SH-SY5Y (cell line): ENCODE results near the gene METTL16.

Experiments used
- GATA2 ChIP-seq: IDR thresholded peaks from 2 replicates; pipeline ENCODE4 v1.6.1; 2011; ENCODE audit warnings: mild to moderate bottlenecking, low read depth, low read length
- GATA3 ChIP-seq: IDR thresholded peaks from 2 replicates; pipeline ENCODE4 v1.6.1; 2011; ENCODE audit warnings: low read depth, mild to moderate bottlenecking, low read length, moderate library complexity

DNA sequence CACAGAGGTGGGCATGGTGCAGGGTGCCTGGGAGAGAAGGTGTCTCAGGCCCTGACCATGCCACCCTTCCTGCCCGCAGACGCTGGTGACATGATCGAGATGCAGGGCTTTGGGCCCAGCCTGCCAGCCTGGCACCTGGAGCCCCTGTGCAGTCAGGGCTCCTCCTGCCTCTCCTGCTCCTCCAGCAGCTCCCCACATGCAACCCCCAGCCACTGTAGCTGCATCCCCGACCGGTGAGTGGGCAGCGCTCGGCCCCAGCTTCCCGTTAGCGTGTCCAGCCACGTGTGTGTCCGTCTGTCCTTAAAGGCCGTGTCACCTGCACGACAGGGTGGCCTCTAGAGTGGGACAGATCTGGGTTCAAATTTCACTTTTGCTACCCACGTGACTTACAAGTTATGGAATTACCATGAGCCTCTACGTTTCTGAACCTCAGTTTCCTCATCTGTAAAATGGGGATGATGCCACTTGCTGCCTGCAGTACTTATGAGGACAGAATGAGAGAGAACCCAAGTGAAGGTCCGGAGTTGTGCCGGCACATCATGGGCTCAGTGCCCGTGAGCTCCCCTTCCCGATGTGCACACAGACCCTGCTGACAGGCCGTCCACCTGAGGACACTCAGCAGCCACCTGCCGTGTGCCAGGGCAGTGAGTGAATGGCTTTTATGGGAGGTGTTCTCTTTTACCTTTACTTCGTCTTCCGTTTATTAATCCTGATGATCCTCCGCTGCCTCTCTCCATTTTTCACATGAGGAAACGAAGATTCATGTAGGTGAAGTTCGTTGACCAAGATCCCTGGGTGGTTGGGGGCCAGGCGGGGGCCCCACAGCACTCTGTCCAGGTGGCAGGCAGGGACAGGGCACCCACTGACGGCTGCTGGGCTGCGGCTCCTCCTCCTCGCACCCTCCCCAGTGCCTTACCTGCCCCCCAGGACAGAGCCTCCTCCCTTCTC, 140.2 kb downstream of the METTL16 start:
- TF ChIP-seq GATA2 (no peak), GATA3 (no peak)
